Measurements from ENCODE around the gene ACSM4.

DNA sequence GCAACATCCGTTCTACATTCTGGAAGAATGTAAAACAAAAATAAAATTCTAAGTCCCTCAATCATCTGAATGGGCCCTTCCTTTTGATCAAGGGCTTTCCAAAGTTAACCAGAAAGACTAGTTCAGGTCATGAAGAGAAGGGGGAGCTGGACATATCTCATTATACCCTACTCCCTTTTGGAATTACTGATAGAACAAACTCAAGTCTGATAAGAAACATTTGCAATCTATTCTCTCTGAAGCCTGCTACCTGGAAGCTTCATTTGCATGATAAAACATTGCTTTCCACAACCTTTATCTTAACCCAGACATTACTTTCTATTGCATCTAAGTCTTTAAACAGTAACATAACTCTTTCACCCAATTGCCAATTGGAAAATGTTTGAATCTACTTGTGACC, 8.3 kb upstream of the ACSM4 start:
- TF ChIP-seq, protein P1, sequence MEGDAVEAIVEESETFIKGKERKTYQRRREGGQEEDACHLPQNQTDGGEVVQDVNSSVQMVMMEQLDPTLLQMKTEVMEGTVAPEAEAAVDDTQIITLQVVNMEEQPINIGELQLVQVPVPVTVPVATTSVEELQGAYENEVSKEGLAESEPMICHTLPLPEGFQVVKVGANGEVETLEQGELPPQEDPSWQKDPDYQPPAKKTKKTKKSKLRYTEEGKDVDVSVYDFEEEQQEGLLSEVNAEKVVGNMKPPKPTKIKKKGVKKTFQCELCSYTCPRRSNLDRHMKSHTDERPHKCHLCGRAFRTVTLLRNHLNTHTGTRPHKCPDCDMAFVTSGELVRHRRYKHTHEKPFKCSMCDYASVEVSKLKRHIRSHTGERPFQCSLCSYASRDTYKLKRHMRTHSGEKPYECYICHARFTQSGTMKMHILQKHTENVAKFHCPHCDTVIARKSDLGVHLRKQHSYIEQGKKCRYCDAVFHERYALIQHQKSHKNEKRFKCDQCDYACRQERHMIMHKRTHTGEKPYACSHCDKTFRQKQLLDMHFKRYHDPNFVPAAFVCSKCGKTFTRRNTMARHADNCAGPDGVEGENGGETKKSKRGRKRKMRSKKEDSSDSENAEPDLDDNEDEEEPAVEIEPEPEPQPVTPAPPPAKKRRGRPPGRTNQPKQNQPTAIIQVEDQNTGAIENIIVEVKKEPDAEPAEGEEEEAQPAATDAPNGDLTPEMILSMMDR (conservative IDR thresholded peaks at IDR 0.05 in 1 of 2, IDR thresholded peaks at IDR 0.05 in 1 of 2; ENCODE audit: low read depth in 1 of 2, low read length in 2 of 2): no peak
- no peak for TF ChIP-seq EZH2 (IDR thresholded peaks at IDR 0.05; ENCODE audit: low read length, missing control alignments)
